Raji (cell line): ENCODE data around the gene BNIP3.

ENCODE experiments used
- POLR2A ChIP-seq: IDR thresholded peaks from 2 replicates; pipeline ENCODE4 v1.6.1; 2011; ENCODE audit warnings: low read depth, low read length, control low read depth; ENCODE audit not compliant: insufficient read depth

The BNIP3 gene

DNA sequence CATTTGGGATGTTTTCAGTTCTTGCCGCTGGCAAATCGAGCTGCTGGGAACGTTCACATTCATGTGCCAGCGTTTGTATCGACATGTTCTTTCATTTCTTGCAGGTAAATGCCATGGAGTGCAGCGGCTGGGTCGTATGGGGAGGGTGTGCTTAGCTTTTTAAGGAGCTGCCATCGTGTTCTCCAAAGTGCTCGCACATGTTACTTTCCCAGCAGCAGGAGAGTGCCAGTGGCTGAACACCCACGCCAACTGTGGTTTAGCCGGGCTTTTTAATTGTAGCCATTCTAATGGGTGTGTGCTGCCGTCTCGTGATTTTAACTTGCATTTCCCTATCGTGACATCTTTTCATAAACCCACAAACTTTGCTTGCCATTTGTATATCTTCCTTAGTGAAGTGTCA lies 11.6 kb upstream of the BNIP3 start:
- no peak for TF ChIP-seq POLR2A

DNA sequence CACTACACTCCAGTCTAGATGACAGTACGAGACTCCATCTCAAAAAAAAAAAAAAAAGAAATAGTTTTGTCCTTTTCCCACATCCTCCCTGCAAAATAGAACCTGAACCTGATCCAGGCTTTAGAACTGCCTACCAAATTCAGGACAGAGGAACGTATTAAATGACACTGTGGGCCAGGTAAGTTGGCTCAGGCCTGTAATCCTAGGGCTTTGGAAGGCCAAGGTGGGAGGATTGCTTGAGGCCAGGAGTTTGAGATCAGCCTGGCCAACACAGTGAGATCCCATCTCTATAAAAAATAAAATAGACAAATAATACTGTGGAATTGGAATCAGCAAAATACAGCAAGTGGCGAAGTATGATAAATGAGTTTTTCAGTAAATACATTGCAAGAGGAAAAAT lies 10.0 kb upstream of the BNIP3 start:
- TF ChIP-seq POLR2A: no peak

DNA sequence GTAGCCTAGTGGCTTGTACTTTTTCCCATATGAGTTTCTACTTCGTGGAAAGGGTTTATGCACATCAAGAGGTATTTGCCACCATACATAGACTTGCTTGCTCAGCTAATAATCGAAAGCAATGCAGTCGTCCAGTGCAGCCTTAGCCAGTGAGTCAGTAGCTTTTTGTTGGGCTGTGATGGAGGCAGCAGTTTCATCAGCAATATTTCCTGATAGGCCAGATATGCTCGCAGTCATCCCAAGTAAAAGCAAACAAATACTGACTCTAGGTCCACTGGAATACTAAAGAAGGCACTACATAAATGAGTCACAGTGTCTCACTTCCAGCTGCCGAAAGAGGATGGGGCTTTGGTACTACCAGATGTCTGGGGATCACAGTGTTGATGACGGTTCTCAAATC lies 2.1 kb upstream of the BNIP3 start:
- TF ChIP-seq POLR2A: no peak

DNA sequence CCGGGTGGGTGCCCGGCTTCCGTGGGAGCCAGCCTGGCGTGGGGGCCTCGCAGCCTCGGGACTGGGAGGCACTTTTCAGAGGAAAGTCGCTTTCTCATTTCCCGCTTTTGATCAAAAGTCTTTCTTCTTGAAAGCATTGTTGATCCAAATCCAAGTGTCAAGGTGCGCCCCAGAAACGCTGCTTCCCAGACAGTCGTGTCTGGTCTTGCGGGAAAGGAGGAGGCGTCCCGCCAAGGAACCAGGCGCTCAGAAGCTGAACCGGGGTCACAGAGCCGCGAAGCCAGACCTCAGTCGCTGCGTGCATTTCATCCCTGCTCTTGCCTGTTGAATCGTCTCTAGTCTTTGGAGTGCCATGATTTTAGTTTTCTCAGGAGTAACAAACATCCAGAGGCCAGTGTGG lies 1.1 kb upstream of the BNIP3 start:
- no peak for TF ChIP-seq POLR2A

DNA sequence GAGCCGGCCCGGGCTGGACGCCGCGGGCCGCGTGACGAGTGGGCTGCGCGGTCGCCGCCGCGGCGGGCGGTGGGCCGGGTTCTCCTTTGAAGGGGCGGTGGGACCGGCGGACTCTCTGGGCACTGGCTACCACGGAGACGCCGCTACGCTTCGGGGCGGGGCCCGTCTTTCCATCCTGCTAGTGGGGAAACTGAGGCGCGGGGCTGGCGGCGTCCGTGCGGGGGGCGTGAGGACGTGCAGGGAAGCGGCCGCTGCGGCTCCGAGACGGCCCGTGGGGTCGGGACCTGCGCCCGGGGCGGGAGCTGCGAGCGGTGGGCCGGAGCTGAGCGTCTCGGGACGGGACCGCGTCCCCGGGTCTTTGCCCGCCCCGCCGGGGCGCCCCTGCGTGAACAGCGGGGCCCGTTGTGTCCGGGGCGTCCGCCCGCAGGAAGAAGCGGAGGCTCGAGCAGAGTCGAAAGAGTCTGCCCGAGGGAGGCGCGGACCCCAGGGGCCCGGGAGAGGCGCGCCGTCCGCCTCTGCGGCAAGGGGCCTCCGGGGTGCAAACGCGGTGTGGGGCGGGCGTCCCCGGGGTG lies 548 bp upstream of the BNIP3 start:
- no peak for TF ChIP-seq POLR2A

DNA sequence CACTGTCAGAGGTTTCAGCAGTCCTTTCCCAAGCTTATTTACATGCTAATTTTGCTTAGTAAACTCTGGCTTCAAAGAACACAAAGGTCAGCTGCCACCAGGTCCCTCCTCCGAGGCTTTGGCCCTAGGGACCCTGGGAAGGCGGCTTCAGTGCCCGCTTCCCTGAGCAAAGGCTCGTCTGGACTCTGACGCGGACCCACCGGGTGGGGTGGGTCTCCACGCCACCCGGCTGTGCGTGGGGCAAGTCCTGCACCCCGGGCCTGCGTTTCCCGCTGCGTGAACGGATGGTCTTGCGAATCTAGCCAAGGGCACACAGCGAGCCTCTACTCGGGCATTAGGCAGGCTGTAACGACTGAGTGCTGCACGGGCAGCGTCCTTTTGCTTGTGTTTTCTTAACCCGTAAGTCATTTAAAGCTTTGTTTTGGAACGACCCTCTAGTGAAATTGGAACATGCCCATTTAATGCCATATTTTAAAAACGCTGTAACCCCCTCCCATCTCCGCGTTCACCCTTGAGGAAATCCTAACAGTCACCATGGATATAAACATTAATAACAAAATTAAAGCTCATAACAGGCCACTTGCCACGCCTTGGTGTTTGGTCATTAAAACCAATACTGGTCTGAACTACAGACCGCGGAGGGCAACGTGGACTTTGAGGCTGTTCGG lies 828 bp downstream of the BNIP3 start:
- no peak for TF ChIP-seq POLR2A

DNA sequence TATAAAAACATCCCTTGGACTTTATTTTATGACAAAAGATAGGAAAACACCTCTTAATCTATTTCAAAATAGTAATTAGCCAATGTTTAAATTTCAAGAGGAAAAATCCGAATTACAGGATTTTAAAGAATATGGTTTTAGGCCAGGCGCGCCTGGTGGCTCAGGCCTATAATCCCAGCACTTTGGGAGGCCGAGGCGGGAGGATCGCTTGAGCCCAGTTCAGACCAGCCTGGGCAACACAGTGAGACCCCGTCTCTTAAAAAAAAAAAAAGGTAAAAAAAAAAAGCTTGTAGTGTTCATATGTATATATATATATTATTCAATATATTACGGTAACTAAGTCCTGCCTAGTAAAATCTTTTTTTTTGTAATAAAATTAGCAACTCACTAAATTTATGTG lies 1.4 kb downstream of the BNIP3 start:
- no peak for TF ChIP-seq POLR2A

DNA sequence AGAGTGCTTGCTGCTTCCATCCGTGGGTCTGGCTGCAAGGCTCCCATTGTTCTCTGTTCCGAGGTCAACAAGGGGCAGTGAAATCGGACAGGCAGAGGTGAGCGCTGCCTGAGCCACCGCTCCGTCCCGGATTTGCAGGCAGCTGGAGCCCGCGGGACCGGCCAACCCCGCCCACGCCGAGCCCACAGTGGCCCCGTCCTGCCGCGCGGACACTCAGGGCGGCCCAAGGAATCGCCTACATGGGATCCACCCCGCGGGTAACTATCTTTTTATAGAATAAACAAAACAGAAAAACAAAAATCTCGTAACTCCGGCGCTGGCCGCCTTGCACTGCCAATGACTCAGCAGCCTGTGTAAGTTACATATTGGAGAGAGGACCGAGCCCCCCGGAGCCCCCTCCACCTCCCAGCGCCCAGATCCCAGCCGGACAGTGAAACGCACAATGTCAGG lies 1.9 kb downstream of the BNIP3 start:
- no peak for TF ChIP-seq POLR2A

DNA sequence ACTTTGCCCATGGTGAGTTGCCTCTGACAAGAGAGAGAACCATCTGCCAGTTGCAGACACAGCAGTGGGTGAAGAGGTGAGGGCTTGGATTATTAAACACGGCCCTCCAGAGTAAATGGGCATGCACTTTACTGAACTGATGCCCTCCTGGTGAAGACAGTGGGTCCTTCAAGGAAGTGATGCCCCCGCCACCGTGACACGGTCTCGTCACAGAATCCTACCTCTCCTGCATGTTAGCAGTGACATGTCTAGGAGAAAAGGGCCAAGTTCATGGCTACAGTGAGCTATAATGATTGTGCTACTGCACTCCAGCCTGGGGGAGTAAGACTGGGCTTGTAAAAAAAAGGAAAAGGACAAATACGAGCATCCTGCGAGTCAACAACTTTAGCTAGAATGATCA lies 2.4 kb downstream of the BNIP3 start:
- TF ChIP-seq POLR2A: no peak

DNA sequence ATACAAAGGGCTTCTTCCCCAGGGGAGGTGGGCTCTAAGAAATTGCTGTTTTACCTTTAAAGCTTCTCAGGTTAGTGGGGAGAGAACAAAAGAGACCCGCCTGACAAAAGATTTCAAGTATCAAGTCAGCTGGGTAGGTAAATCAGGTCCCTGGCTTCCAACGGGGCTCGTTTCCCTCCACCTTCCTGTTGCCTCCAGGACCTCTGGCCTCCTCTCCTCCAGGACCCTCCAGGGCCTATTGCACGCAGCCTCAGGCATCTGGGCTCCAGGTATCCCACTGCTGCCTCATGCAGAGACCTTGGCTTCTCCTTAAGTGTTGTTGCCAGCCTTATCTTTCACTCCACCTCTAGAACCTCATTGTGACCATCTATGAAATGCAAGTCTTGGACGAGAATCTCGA lies 2.9 kb downstream of the BNIP3 start:
- TF ChIP-seq POLR2A: no peak

DNA sequence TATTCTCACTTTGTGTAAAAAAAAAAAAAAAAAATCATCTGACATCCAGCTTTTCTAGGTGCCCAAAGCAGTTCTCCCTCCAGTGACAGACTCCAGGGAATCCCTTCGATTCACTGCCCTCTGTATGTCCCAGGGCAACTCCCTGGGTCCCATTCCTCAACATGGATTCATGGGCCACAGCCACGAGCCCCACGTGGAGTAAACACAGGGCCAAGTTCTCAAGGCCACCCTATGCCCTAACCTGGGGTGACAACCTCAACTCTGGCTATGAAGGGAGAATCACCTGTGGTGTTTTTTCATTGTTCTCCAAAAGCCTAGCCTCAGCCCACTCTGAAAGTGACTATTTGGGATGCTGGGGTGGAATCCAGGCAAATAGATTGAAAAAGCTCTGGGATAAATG lies 3.4 kb downstream of the BNIP3 start:
- TF ChIP-seq POLR2A: no peak

DNA sequence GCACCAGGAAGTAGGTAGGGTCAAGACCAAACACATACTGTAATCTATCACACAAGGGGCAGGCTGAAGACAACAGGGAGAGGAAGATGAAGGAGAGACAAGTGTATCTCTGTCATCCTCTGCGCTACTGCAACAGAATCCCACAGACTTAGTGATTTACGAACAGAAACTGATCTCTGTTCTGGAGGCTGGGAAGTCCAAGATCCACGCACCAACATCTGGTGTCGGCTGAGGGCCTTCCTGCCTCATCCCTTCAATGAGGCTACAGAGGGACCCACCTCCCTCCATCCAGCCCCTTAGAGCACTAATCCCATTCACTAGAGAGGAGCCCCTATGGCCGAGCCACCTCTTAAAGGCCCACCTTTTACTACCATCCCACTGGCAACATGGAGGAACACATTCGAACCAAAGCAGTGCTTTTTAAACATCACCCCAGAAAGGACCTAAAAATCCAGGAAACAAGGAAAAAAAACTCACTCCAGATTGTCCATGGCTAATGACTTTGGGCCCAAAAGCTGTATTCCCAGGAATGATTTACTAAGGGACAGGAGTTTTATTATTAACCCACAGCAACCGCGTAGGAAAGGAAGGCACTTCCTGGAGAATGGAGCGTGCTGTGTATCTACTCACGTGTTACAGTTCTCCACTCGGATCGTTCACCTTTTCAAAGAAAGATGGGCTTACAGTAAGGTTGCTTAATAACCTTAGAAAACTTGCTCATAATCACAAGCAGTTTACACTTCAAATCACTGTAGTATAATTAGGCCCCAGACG lies 4.2 kb downstream of the BNIP3 start:
- TF ChIP-seq POLR2A: no peak

DNA sequence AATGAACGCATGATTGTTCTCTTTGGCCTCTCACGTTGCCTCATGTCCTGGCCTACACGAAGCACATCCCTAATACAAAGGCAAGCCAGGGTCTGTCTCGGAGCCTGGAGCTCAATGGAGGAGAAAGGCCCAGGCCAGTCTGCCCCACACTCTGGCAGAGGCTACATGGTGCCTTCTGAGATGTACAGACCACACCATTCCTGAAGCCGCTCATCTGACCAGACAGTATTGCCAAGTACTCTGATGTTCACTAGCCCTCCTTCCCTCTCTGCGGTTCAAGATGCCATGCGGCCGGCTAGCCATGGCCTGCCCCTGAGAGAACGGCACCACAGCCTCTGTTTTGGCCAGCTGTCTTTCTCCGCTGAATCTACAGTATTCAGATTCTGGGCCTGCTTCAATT lies 5.9 kb downstream of the BNIP3 start:
- TF ChIP-seq POLR2A: no peak

DNA sequence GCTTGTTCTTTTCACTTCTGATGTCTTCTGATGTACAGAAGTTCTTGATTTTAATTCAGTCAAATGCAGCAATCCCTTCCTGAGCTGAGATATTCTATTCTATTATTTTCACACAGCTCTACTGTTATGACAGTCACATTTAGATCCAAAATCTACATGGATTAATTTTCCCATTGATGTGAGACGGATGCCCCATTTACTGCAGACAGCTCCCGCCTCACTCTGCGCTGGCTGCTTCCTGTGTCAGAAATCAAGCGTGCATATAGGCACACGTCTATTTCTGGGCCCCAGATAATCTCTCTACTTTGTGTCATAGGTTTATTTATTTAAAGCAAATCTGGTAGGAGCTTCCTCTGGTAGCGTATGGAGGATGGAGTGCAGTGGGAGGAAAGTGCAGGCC lies 6.7 kb downstream of the BNIP3 start:
- no peak for TF ChIP-seq POLR2A

DNA sequence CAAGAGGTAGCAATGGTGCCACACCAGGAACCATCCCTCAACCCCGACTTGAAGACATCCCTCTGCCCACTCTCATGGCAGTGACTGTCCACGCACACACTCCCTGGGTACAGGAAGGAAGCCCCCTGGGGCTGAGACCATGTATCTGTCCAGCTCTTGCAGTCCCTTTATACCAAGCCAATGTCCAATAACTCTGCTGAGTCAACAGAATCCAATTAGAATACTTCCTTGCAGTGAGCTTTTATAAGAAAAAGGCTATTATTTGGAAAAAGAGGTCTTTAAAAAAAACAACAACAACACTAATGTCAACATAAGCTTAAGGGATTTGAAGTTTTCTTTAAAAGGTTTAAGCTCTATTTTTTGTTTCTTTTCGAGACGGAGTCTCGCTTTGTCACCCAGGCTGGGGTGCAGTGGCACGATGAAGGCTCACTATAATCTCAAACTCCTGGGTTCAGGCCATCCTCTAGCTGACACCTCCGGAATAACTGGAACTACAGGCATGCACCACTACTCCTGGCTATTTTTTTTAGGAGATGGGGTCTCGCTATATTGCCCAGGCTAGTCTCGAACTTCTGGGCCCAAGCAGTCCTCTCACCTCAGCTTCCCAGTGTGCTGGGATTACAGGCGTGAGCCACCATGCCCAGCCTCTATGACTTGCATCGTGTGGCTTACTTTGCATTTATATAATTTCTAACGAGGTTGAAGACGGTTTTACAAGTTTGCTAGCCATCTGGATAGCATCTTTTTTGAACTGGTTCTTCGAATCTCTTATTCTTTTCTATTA lies 7.5 kb downstream of the BNIP3 start:
- no peak for TF ChIP-seq POLR2A
